ENCODE measurements around the gene ZSWIM5. TPM values are rescaled to one million over a fixed set of nuclear protein-coding genes. Genes with fewer than 3 reads are reported as not detected.

ZSWIM5 gene
- total and polyA plus RNA-seq, 2 of the 8 experiments (the other 6 are each of a cell fraction or from before 2014, with no cell fraction given) = 2.5 to 3.9 TPM

DNA sequence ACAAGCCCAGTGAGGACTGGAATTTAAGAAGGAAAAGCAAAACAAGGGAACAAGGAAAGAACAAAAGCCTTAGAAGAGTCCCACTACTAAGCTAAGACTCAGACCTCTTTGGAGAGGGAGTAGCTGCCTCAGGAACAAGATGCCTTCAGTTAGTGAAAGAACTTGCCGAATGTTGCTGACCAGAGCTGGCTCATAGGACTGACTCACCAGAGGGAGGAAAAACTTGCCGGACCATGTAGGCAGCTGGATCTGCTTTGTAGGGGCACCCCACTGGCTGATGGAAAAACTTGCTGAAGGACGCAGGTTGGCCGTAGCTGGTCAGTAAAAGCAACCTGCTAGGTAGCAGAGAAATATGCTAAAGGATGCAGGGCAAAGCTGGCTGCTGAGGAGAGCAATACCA lies 15.3 kb upstream of the ZSWIM5 start:
- H4K8ac ChIP-seq (ENCODE audit: extremely low read depth, insufficient read depth, low read length) = no peak overlapping the region
- no peak overlapping the region for H2BK20ac ChIP-seq (ENCODE audit: low read length)
- no peak overlapping the region for H2BK15ac ChIP-seq (ENCODE audit: low read length)
- no peak overlapping the region for H3K23ac ChIP-seq (ENCODE audit: insufficient read length)
- WGBS, 2 experiments (ENCODE audit: extremely low coverage in 1 of 2, insufficient coverage in 1 of 2, insufficient read length in 1 of 2, insufficient replicate concordance in 2 of 2, low coverage in 1 of 2, low lambda C conversion rate in 2 of 2, missing lambda C conversion rate in 1 of 2) = 80% methylated on average over 4 of the region's 4 CpGs; no CpG with 5 or more reads in 1 of the 2 experiments
- POLR2A ChIA-PET (ENCODE audit: partially characterized antibody) = interaction anchor here (0.9 to 1.1 kb wide), 2 partner anchors 13 to 16 kb away, joined by 3 read pairs; partner anchors contain the start of gene ZSWIM5
- H3K27me3 ChIP-seq (replicated peaks in 1 of 4; ENCODE audit: control insufficient read depth in 3 of 4, extremely low read depth in 1 of 4, insufficient read depth in 3 of 4, low read length in 3 of 4) = no peaks in the 10 kb centered on the region
- H4K5ac ChIP-seq (ENCODE audit: insufficient read length, low read depth, low read length) = no peak overlapping the region
- H3K18ac ChIP-seq (ENCODE audit: extremely low read depth, low read length) = no peak overlapping the region
- H3K27ac ChIP-seq (ENCODE audit: low read depth, low read length) = no peak overlapping the region
- no peaks in the 10 kb centered on the region for H3K36me3 ChIP-seq (ENCODE audit: control insufficient read depth in 2 of 4, insufficient read depth in 4 of 4, low read length in 3 of 4)
- H3K4me3 ChIP-seq (ENCODE audit: extremely low read depth in 1 of 4, insufficient read depth in 2 of 4, low read depth in 3 of 4, low read length in 4 of 4) = no peak overlapping the region
- no peak overlapping the region for H3K4me2 ChIP-seq (ENCODE audit: insufficient read depth in 1 of 2, low read depth in 2 of 2, low read length in 2 of 2)
- no peaks in the 10 kb centered on the region for H4K20me1 ChIP-seq (replicated peaks in 1 of 2; ENCODE audit: control insufficient read depth in 1 of 2, insufficient read depth in 2 of 2, low read length in 2 of 2)
- H3K14ac ChIP-seq (ENCODE audit: insufficient read length) = no peak overlapping the region
- H3K4me1 ChIP-seq (replicated peaks in 1 of 4; ENCODE audit: control insufficient read depth in 3 of 4, insufficient read depth in 4 of 4, low read length in 3 of 4) = no peaks in the 10 kb centered on the region
- H3K4ac ChIP-seq (replicated peaks; ENCODE audit: insufficient read length, low read depth, low read length) = no peak overlapping the region
- CTCF ChIA-PET (ENCODE audit: partially characterized antibody) = interaction anchor here (0.6 to 1.4 kb wide), 3 partner anchors 92 to 208 kb away, joined by 3 to 6 read pairs (median 3); no protein-coding TSS in a partner anchor
- no peaks in the 10 kb centered on the region for H3K9me3 ChIP-seq (ENCODE audit: insufficient read depth in 2 of 2, low read depth in 1 of 2, low read length in 1 of 2)
- H2AFZ ChIP-seq (ENCODE audit: low read length) = 0 out of 2 replicates have a peak overlapping the region, but pooled peaks have one; percentile 15
- no peak overlapping the region for H2BK120ac ChIP-seq (replicated peaks; ENCODE audit: low read depth, low read length)
- no peak for TF ChIP-seq HDAC6 (IDR thresholded peaks at IDR 0.05; ENCODE audit: low read depth, low read length)
- no peak for TF ChIP-seq GABPA (IDR thresholded peaks at IDR 0.05; ENCODE audit: borderline replicate concordance, insufficient read depth, low read length)
- TF ChIP-seq, protein P1, sequence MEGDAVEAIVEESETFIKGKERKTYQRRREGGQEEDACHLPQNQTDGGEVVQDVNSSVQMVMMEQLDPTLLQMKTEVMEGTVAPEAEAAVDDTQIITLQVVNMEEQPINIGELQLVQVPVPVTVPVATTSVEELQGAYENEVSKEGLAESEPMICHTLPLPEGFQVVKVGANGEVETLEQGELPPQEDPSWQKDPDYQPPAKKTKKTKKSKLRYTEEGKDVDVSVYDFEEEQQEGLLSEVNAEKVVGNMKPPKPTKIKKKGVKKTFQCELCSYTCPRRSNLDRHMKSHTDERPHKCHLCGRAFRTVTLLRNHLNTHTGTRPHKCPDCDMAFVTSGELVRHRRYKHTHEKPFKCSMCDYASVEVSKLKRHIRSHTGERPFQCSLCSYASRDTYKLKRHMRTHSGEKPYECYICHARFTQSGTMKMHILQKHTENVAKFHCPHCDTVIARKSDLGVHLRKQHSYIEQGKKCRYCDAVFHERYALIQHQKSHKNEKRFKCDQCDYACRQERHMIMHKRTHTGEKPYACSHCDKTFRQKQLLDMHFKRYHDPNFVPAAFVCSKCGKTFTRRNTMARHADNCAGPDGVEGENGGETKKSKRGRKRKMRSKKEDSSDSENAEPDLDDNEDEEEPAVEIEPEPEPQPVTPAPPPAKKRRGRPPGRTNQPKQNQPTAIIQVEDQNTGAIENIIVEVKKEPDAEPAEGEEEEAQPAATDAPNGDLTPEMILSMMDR (IDR thresholded peaks at IDR 0.05; ENCODE audit: control extremely low read depth in 1 of 3, insufficient read depth in 1 of 3, low read depth in 1 of 3, low read length in 3 of 3) = no peak
- TF ChIP-seq, protein P2, sequence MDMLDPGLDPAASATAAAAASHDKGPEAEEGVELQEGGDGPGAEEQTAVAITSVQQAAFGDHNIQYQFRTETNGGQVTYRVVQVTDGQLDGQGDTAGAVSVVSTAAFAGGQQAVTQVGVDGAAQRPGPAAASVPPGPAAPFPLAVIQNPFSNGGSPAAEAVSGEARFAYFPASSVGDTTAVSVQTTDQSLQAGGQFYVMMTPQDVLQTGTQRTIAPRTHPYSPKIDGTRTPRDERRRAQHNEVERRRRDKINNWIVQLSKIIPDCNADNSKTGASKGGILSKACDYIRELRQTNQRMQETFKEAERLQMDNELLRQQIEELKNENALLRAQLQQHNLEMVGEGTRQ (IDR thresholded peaks at IDR 0.05; ENCODE audit: low read length) = no peak
- TF ChIP-seq SP1 (IDR thresholded peaks at IDR 0.05; ENCODE audit: low read depth, low read length) = no peak
- no peak overlapping the region for H2BK5ac ChIP-seq (ENCODE audit: low read depth, low read length)
- no peak overlapping the region for H2BK12ac ChIP-seq (ENCODE audit: low read depth, low read length)
- H3K23me2 ChIP-seq (ENCODE audit: low read depth, low read length) = no peaks in the 10 kb centered on the region; the same call in 1 of the 2 replicates
- H3K56ac ChIP-seq (replicated peaks; ENCODE audit: insufficient read length, low read depth, low read length) = no peak overlapping the region
- H4K91ac ChIP-seq (replicated peaks; ENCODE audit: insufficient read length, low read length) = no peak overlapping the region
- no peaks in the 10 kb centered on the region for H3K79me2 ChIP-seq (ENCODE audit: control insufficient read depth in 1 of 2, insufficient read depth in 2 of 2, low read length in 2 of 2)
- H2AK5ac ChIP-seq (ENCODE audit: low read depth, low read length) = no peak overlapping the region
- no peaks in the 10 kb centered on the region for H3K79me1 ChIP-seq (ENCODE audit: low read depth, low read length)
- DNase-seq (ENCODE audit: low read depth in 1 of 2, low spot score in 2 of 2) (no peak), FAIRE-seq (no peak)
- H3K9ac ChIP-seq (replicated peaks in 1 of 4; ENCODE audit: extremely low read depth in 1 of 4, low read depth in 3 of 4, low read length in 3 of 4) = no peak overlapping the region
